RWPE2 (cell line): ENCODE data around the gene FGD2.
A peak's percentile ranks its signal among the peaks of the same experiment; 100 is the strongest.
"Not testable (repeated sequence)": the region's sequence is repeated elsewhere in the genome, so short reads cannot be mapped to it uniquely, and the experiment has no call there.

ENCODE experiments used
- ATAC-seq: fragments of 200-7000 bp; cut with Tn5 transposase; 3 replicates; pipeline ENCODE4 v1.9.1; 2021; ENCODE audit warnings: low read depth
- DNase-seq: peaks from one replicate; pipeline ENCODE4 v3.0.0-alpha.2; 2020; ENCODE audit warnings: low spot score
- H3K27ac ChIP-seq: fragments of 450-650 bp; 2 replicates; pipeline ENCODE4 v1.5.1; 2017; ENCODE audit warnings: mild to moderate bottlenecking; ENCODE audit not compliant: poor library complexity, severe bottlenecking
- H3K27me3 ChIP-seq: fragments of 250-450 bp; sonication (Bioruptor Pico); 2 replicates; pipeline ENCODE4 v1.5.1; 2021; ENCODE audit warnings: mild to moderate bottlenecking, moderate library complexity; ENCODE audit not compliant: insufficient read depth, poor library complexity, severe bottlenecking
- H3K36me3 ChIP-seq: fragments of 250-450 bp; sonication (Bioruptor Pico); 2 replicates; pipeline ENCODE4 v1.5.1; 2020; ENCODE audit warnings: low read depth, mild to moderate bottlenecking, moderate library complexity
- H3K4me1 ChIP-seq: fragments of 250-450 bp; sonication (Bioruptor Pico); 2 replicates; pipeline ENCODE4 v1.5.1; 2021; ENCODE audit warnings: mild to moderate bottlenecking, moderate library complexity; ENCODE audit not compliant: insufficient read depth, poor library complexity, severe bottlenecking
- H3K4me3 ChIP-seq: fragments of 250-450 bp; sonication (Bioruptor Pico); 2 replicates; pipeline ENCODE4 v1.5.1; 2021; ENCODE audit warnings: mild to moderate bottlenecking, moderate library complexity; ENCODE audit not compliant: severe bottlenecking
- H3K9me3 ChIP-seq: fragments of 250-450 bp; sonication (Bioruptor Pico); 2 replicates; pipeline ENCODE4 v1.5.1; 2021; ENCODE audit warnings: mild to moderate bottlenecking, moderate library complexity; ENCODE audit not compliant: severe bottlenecking
- TF ChIP-seq, protein P1 (sequence below): fragments of 450-650 bp; IDR thresholded peaks from one replicate; pipeline ENCODE4 v1.5.1; 2017; ENCODE audit warnings: mild to moderate bottlenecking, moderate library complexity; ENCODE audit not compliant: poor library complexity, severe bottlenecking

The FGD2 gene

DNA sequence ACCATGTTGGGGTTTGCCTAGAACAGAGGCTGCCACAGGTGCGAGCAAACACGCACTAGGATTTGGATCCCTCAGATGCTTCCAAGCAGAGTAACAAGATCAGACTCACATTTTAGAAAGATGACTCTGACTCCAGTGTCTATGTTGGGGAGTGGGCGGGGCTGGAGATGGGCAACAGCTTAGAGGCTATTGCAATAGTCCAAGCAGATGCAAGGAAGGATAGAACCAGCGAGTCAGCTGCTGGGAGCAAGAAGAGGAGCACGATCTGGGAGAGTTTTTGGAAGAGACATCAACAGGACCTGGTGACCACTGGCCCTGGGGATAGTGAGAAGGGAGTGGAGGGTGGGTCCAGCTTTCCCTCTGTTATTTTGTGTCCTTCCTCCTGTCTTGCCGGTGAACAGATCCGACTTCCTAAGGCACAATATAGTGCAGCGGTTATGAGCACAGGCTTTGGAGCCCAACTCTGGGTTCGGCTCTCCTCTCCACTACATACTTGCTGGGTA is 52.7 kb downstream of the FGD2 start:
- no peak for DNase-seq
- Histone ChIP-seq H3K9me3 (no peaks in the 10 kb centered on the region), H3K27ac (peak overlapping the region; percentile 97), H3K36me3 (no peaks in the 10 kb centered on the region), H3K27me3 (no peaks in the 10 kb centered on the region), H3K4me1 (peaks cover 52% of the 10 kb centered on the region), H3K4me3 (no peak overlapping the region)
- TF ChIP-seq, protein P1, sequence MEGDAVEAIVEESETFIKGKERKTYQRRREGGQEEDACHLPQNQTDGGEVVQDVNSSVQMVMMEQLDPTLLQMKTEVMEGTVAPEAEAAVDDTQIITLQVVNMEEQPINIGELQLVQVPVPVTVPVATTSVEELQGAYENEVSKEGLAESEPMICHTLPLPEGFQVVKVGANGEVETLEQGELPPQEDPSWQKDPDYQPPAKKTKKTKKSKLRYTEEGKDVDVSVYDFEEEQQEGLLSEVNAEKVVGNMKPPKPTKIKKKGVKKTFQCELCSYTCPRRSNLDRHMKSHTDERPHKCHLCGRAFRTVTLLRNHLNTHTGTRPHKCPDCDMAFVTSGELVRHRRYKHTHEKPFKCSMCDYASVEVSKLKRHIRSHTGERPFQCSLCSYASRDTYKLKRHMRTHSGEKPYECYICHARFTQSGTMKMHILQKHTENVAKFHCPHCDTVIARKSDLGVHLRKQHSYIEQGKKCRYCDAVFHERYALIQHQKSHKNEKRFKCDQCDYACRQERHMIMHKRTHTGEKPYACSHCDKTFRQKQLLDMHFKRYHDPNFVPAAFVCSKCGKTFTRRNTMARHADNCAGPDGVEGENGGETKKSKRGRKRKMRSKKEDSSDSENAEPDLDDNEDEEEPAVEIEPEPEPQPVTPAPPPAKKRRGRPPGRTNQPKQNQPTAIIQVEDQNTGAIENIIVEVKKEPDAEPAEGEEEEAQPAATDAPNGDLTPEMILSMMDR: no peak
- no peak for ATAC-seq

DNA sequence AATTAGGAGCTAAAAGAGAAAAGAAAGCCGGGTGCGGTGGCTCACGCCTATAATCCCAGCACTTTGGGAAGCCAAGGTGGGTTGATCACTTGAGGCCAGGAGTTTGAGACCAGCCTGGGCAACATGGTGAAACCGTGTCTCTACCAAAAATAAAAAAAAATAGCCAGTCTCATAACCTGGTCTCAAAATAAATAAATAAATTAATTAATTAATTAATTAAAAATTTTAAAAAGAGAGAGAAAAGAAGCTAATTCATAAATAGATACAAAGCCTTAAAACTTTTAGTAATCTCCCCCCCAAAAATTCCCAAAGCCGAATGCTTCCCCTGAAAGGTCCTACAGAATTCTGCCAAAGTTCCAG is 53.5 kb downstream of the FGD2 start:
- ATAC-seq, H3K27me3 ChIP-seq, H3K36me3 ChIP-seq, H3K9me3 ChIP-seq, DNase-seq, H3K4me3 ChIP-seq: not testable (repeated sequence)
- Histone ChIP-seq H3K4me1 (peaks cover 52% of the 10 kb centered on the region), H3K27ac (peak overlapping the region; percentile 97)

DNA sequence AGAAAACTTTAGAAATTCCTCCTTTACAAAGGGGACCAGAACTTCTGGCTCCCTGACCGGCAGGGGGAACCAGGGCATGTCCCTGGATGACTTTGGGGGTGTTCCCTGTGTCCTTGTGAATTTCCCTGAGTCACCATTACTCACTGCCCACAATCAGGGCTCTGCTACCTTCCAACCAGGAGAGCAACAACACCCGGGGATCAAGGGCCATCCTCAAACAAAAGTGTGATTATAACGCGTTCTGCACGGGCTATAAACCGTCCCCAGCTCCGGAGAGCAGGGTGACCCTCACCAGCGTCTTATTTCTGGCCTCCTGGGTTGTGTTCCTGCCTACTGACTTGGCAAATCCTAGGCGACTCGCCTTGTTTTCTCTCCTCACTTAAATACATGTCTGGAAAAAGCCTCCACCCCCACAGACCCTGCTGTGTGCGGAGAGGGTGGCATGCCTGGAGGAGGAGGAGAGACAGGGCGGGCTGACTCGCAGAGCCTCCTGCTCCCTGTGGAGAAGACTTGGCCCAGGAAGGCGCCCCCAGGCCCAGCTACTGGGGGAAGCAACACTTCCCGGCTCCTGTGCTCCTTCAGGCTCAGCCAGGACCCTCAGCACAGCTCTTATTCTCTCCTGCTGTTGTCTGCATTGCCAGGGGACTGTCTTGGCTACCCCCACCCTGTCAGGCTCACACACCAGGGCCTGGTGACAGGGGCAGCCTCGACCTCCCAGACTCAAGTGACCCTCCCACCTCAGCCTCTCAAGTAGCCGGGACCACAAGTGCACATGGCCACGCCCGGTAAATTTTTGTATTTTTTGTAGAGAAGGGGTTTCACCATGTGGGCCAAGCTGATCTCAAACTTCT is 54.1 kb downstream of the FGD2 start:
- H3K4me1 ChIP-seq: peaks cover 52% of the 10 kb centered on the region
- no peak overlapping the region for H3K4me3 ChIP-seq
- no peaks in the 10 kb centered on the region for H3K27me3 ChIP-seq
- TF ChIP-seq, protein P1: peak; percentile 82
- DNase-seq: peak; percentile 91
- H3K9me3 ChIP-seq: no peaks in the 10 kb centered on the region
- peak; percentile 48 for ATAC-seq
- H3K36me3 ChIP-seq: no peaks in the 10 kb centered on the region
- H3K27ac ChIP-seq: peak overlapping the region; percentile 97

DNA sequence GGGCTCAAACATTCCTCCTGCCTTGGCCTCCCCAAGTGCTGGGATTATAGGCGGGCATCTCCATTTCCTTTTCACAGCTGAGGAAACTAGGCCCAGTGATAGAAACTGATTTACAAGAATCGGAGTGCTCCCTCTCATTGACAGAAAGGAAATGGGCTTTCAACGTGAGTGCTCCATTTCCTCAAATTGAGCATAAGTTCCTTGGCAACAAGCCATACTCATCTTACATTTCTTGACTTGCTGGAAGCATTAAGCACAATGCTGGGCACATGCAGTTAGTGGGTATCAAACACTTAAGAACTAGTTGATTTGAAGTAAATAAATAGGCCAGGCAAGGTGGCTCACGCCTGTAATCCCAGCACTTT is 54.7 kb downstream of the FGD2 start:
- Histone ChIP-seq H3K9me3 (no peaks in the 10 kb centered on the region), H3K27me3 (no peaks in the 10 kb centered on the region), H3K27ac (peak overlapping the region; percentile 97), H3K4me1 (peaks cover 50% of the 10 kb centered on the region), H3K4me3 (no peak overlapping the region), H3K36me3 (no peaks in the 10 kb centered on the region)
- DNase-seq: no peak
- no peak for ATAC-seq
- TF ChIP-seq, protein P1: no peak

DNA sequence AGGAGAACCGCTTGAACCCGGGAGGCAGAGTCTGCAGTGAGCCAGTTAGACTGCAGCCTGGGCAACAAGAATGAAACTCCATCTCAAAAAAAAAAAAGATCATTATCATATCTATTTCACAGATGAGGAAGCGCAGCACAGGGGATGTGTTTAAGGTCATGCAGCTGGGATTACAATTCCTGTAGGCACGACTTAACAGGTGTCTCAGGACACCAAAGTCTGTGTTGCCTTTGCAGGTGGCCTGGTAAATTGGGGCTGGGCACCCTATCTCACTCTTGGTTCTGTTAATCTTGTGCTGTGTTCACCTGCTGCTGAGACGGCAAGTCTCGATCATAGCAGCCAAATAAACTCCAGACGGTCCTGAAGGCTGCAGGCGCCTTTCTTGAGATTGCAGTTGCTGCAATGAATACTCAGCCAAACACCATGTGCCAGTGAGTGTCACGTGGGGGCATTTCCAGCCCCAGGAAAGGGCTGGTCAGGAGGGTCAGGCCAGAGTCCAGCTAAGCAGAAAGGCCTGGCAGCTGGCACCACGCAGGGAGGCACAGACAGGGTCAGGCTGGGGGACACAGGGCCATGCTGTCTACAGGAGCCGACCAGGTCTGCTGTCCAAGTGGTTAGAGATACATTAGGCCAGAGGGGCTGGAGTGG is 55.8 kb downstream of the FGD2 start:
- DNase-seq: no peak
- H3K27ac ChIP-seq: no peak overlapping the region

More for the DNA sequence above, 55.8 kb downstream of the FGD2 start:
- ATAC-seq: no peak
- Histone ChIP-seq H3K9me3 (no peaks in the 10 kb centered on the region), H3K27me3 (no peaks in the 10 kb centered on the region), H3K36me3 (no peaks in the 10 kb centered on the region), H3K4me3 (no peak overlapping the region), H3K4me1 (peaks cover 39% of the 10 kb centered on the region)
- TF ChIP-seq, protein P1: no peak
